HG03135 (cell line): Measurements from ENCODE around the gene COL25A1.
"Not testable (repeated sequence)": the region's sequence is repeated elsewhere in the genome, so short reads cannot be mapped to it uniquely, and the experiment has no call there.

ENCODE experiments used
- ATAC-seq: cut with Tn5 transposase; IDR thresholded peaks from one replicate; pipeline ENCODE4 v1.9.1; 2021; ENCODE audit warnings: mild to moderate bottlenecking, moderate library complexity; ENCODE audit not compliant: unreplicated experiment

COL25A1 gene

GRCh38 chr4:109070677-109071076 is 231.8 kb downstream of the COL25A1 start:
- not testable (repeated sequence) for ATAC-seq

GRCh38 chr4:109067508-109068235 is 234.8 kb downstream of the COL25A1 start:
- ATAC-seq, result no peak

GRCh38 chr4:109065006-109065405 is 237.5 kb downstream of the COL25A1 start:
- no peak for ATAC-seq

GRCh38 chr4:109053257-109053656 is 249.2 kb downstream of the COL25A1 start:
- ATAC-seq, result no peak

GRCh38 chr4:109052821-109053220 is 249.6 kb downstream of the COL25A1 start:
- no peak for ATAC-seq

- no peak for ATAC-seq
These were observed 251.4 kb downstream of the COL25A1 start for GRCh38 chr4:109051054-109051453.

- ATAC-seq, result no peak
These were observed 252.5 kb downstream of the COL25A1 start for GRCh38 chr4:109049926-109050325.

- no peak for ATAC-seq
These were observed 255.8 kb downstream of the COL25A1 start for GRCh38 chr4:109046471-109047201.

- no peak for ATAC-seq
These were observed 258.0 kb downstream of the COL25A1 start for GRCh38 chr4:109044431-109044830.

GRCh38 chr4:109043286-109043685 is 259.2 kb downstream of the COL25A1 start:
- ATAC-seq, result no peak

GRCh38 chr4:109041463-109042360 is 260.7 kb downstream of the COL25A1 start:
- no peak for ATAC-seq

GRCh38 chr4:109040441-109040840 is 262.0 kb downstream of the COL25A1 start:
- ATAC-seq, result no peak

- no peak for ATAC-seq
These were observed 265.4 kb downstream of the COL25A1 start for GRCh38 chr4:109037026-109037425.

- no peak for ATAC-seq
These were observed 268.5 kb downstream of the COL25A1 start for GRCh38 chr4:109033993-109034392.

GRCh38 chr4:109032671-109033070 is 269.8 kb downstream of the COL25A1 start:
- no peak for ATAC-seq

- ATAC-seq, result no peak
These were observed 272.5 kb downstream of the COL25A1 start for GRCh38 chr4:109029987-109030386.

- no peak for ATAC-seq
These were observed 275.4 kb downstream of the COL25A1 start for GRCh38 chr4:109027016-109027500.

- ATAC-seq, result no peak
These were observed 275.9 kb downstream of the COL25A1 start for GRCh38 chr4:109026588-109026987.

- ATAC-seq, result no peak
These were observed 276.9 kb downstream of the COL25A1 start for GRCh38 chr4:109025471-109026076.

- ATAC-seq, result no peak
These were observed 279.5 kb downstream of the COL25A1 start for GRCh38 chr4:109022961-109023360.

- not testable (repeated sequence) for ATAC-seq
These were observed 280.8 kb downstream of the COL25A1 start for GRCh38 chr4:109021630-109022029.
